GM12873 (cell line): Measurements from ENCODE around the gene IL6R.

ENCODE experiments used
- CTCF ChIP-seq: IDR thresholded peaks from 2 replicates; pipeline ENCODE4 v1.5.1; 2012; ENCODE audit warnings: low read depth, mild to moderate bottlenecking, moderate library complexity, low read length, control low read depth; ENCODE audit not compliant: insufficient read depth; ENCODE audit errors: missing control alignments

The IL6R gene

GRCh38 chr1:154433161-154433764 is 28.1 kb downstream of the IL6R start:
- no peak for TF ChIP-seq CTCF

GRCh38 chr1:154434346-154435085 is 29.4 kb downstream of the IL6R start:
- no peak for TF ChIP-seq CTCF

GRCh38 chr1:154435599-154436200 is 30.6 kb downstream of the IL6R start:
- TF ChIP-seq CTCF = no peak

- TF ChIP-seq CTCF = no peak
Measured at GRCh38 chr1:154436433-154436832, 31.3 kb downstream of the IL6R start.

GRCh38 chr1:154440036-154440804 is 35.1 kb downstream of the IL6R start:
- TF ChIP-seq CTCF = no peak

GRCh38 chr1:154441241-154441888 is 36.2 kb downstream of the IL6R start:
- no peak for TF ChIP-seq CTCF
